ENCODE results near the gene KIAA1549. TPM values are rescaled to one million over a fixed set of nuclear protein-coding genes. Genes with fewer than 3 reads are reported as not detected.

KIAA1549 gene
- total RNA-seq, 3 donors from 2014 or later (not counting 1 experiment from before 2014, with no cell fraction given), result 0.08 to 0.09 (median 0.09) TPM

DNA sequence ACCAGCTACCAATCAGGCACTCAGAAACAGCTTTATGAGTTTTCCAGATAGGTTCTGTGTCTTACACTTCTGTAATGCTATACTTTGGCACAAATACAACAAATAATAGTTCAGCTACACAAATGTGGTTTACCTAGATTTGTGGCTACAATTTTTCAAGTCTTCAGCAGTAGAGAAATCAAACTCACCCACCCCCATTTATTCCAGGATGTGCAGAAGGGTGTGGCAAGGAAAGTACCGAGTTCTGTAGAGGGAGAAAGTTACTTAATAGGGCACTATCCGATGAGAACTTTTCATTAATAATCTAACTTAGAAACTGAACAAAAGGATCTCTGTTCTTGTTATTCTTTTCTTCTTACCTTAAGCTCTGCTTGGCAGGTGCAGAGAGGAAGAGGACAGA lies 152.9 kb downstream of the KIAA1549 start:
- TF ChIP-seq, protein P1, sequence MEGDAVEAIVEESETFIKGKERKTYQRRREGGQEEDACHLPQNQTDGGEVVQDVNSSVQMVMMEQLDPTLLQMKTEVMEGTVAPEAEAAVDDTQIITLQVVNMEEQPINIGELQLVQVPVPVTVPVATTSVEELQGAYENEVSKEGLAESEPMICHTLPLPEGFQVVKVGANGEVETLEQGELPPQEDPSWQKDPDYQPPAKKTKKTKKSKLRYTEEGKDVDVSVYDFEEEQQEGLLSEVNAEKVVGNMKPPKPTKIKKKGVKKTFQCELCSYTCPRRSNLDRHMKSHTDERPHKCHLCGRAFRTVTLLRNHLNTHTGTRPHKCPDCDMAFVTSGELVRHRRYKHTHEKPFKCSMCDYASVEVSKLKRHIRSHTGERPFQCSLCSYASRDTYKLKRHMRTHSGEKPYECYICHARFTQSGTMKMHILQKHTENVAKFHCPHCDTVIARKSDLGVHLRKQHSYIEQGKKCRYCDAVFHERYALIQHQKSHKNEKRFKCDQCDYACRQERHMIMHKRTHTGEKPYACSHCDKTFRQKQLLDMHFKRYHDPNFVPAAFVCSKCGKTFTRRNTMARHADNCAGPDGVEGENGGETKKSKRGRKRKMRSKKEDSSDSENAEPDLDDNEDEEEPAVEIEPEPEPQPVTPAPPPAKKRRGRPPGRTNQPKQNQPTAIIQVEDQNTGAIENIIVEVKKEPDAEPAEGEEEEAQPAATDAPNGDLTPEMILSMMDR (IDR thresholded peaks at IDR 0.05), result no peak
- intact Hi-C loops (cut with micrococcal nuclease), result no loop called here

DNA sequence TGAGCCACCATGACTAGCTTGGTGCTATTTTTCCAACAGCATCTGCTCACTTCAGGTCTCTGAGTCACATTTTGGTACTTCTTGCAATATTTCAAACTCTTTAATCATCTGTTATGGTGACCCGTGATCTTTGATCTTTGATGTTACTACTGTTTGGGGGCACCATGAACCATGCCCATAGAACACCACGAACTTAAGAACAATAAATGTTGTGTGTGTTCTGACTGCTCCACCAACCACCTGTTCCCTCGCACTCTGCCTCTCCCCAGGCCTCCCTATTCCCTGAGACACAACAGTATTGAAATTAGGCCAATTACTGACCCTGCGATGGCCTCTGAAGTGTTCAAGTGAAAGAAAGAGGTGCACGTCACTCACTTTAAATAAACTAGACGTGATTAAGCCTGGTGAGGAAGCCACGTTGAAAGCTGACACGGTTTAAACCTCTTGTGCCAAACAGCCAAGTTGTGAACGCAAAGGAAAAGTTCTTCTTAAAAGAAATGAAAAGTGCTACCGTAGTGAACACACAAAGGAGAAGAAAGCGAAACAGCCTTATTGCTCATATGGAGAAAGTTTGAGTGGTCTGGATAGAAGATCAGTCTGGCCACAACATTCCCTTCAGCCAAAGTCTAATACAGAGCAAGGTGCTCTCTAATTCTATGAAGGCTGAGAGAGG lies 156.0 kb downstream of the KIAA1549 start:
- no peaks in the 10 kb centered on the region for H3K27me3 ChIP-seq (ENCODE audit: control insufficient read depth, insufficient read depth, low read length)
- intact Hi-C loops (cut with micrococcal nuclease), result no loop called here
- no peak for ATAC-seq
- no peak overlapping the region for H3K27ac ChIP-seq (ENCODE audit: low read length)
- H3K36me3 Mint-ChIP-seq, result no peaks in the 10 kb centered on the region
- H3K27ac Mint-ChIP-seq, result no peak overlapping the region
- no peak overlapping the region for H3K4me3 ChIP-seq (ENCODE audit: low read length)
- DNase-seq, result no peak
- no peaks in the 10 kb centered on the region for H3K9me3 ChIP-seq (ENCODE audit: control insufficient read depth, insufficient read depth, low read length)
- WGBS (ENCODE audit: insufficient coverage), result 90% methylated on average over 10 of the region's 11 CpGs
- H3K36me3 ChIP-seq (ENCODE audit: control insufficient read depth, insufficient read depth, low read length), result no peaks in the 10 kb centered on the region
- no peaks in the 10 kb centered on the region for H3K4me1 Mint-ChIP-seq
- H3K27me3 Mint-ChIP-seq (ENCODE audit: low read depth in 2 of 2), result peaks cover 3 to 9% of the 10 kb centered on the region in 2 donors
- TF ChIP-seq, protein P1 (IDR thresholded peaks at IDR 0.05), result no peak
- no peaks in the 10 kb centered on the region for H3K9me3 Mint-ChIP-seq
- no peaks in the 10 kb centered on the region for H3K4me1 ChIP-seq (ENCODE audit: control insufficient read depth, insufficient read depth, low read length)
- H3K4me3 Mint-ChIP-seq, result no peak overlapping the region

More for the DNA sequence above, 152.9 kb downstream of the KIAA1549 start:
- H3K9me3 ChIP-seq (ENCODE audit: control insufficient read depth, insufficient read depth, low read length), result no peaks in the 10 kb centered on the region
- no peak for ATAC-seq
- Mint-ChIP-seq H3K4me3 (no peak overlapping the region), H3K36me3 (no peaks in the 10 kb centered on the region), H3K27ac (no peak overlapping the region), H3K27me3 (ENCODE audit: low read depth in 2 of 2) (peaks cover 3 to 9% of the 10 kb centered on the region in 2 donors), H3K4me1 (no peaks in the 10 kb centered on the region), H3K9me3 (no peaks in the 10 kb centered on the region)
- H3K4me3 ChIP-seq (ENCODE audit: low read length), result no peak overlapping the region
- no peaks in the 10 kb centered on the region for H3K4me1 ChIP-seq (ENCODE audit: control insufficient read depth, insufficient read depth, low read length)
- no peaks in the 10 kb centered on the region for H3K36me3 ChIP-seq (ENCODE audit: control insufficient read depth, insufficient read depth, low read length)
- WGBS (ENCODE audit: insufficient coverage), result no CpG with 5 or more reads among the region's 2 CpGs
- H3K27me3 ChIP-seq (ENCODE audit: control insufficient read depth, insufficient read depth, low read length), result no peaks in the 10 kb centered on the region
- DNase-seq, result no peak
- H3K27ac ChIP-seq (ENCODE audit: low read length), result no peak overlapping the region

DNA sequence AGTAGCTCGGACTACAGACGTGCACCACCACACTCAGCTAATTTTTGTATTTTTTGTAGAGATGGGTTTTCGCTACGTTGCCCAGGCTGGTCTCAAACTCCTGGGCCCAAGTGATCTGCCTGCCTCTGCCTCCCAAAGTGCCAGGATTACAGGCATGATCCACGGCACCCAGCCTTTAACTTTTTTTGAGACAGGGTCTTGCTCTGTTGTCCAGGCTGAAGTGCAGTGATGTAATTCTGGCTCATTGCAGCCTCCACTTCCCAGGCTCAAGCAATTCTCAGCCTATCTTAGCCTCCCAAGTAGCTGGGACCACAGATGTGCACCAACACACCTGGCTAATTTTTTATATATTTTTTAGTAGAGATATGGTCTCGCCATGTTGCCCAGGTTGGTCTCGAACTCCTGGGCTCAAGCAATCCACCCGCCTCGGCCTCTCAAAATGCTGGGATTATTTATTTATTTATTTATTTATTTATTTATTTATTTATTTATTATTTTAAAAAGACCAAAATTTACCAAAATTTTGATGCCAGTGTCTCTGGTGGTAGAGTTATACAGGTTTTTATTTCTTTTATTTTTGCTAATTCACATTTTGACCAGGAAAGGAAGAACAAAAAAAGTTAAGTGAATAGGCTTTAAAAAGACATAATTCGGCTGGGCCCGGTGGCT lies 158.2 kb downstream of the KIAA1549 start:
- H3K4me3 Mint-ChIP-seq, result no peak overlapping the region
- peaks cover 3 to 9% of the 10 kb centered on the region in 2 donors for H3K27me3 Mint-ChIP-seq (ENCODE audit: low read depth in 2 of 2)
- DNase-seq (no peak), ATAC-seq (no peak)
- H3K9me3 ChIP-seq (ENCODE audit: control insufficient read depth, insufficient read depth, low read length), result no peaks in the 10 kb centered on the region
- no peaks in the 10 kb centered on the region for H3K4me1 ChIP-seq (ENCODE audit: control insufficient read depth, insufficient read depth, low read length)
- intact Hi-C loops (cut with micrococcal nuclease), result no loop called here
- 91% methylated on average over 5 of the region's 11 CpGs for WGBS (ENCODE audit: insufficient coverage)
- no peaks in the 10 kb centered on the region for H3K4me1 Mint-ChIP-seq
- H3K27ac Mint-ChIP-seq, result no peak overlapping the region
- no peak overlapping the region for H3K4me3 ChIP-seq (ENCODE audit: low read length)
- no peaks in the 10 kb centered on the region for H3K27me3 ChIP-seq (ENCODE audit: control insufficient read depth, insufficient read depth, low read length)
- no peaks in the 10 kb centered on the region for H3K9me3 Mint-ChIP-seq
- TF ChIP-seq, protein P1 (IDR thresholded peaks at IDR 0.05), result no peak
- no peaks in the 10 kb centered on the region for H3K36me3 ChIP-seq (ENCODE audit: control insufficient read depth, insufficient read depth, low read length)
- H3K27ac ChIP-seq (ENCODE audit: low read length), result no peak overlapping the region
- H3K36me3 Mint-ChIP-seq, result no peaks in the 10 kb centered on the region

All from natural killer cell (primary cell).